ENCODE results near the gene BCAP31.

DNA sequence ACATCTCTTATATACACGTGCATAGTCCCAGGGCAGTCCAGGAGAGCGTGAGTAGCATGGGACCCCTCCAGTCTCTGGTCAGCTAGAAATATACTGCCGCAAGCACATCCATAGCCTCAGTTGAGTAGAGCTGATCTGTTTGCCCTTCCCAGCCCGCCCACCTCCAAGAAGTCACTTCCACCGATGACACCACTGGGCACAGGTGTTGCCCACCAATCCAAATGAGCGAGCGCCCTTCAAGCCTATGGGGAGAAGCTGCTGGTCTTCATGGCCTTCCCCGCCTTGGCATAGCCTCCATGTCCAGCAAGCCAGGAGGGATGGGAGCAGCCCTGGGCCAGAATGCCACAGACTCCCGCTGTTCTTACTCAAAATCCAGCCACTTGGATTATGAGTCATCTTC is 67.0 kb downstream of the BCAP31 start:
- TF ChIP-seq ZNF70 (CRISPR knock-in tag; IDR thresholded peaks at IDR 0.05): no peak
- no peak for TF ChIP-seq ZFP30 (CRISPR knock-in tag; IDR thresholded peaks at IDR 0.05)
- no peak for TF ChIP-seq TOX (CRISPR knock-in tag; IDR thresholded peaks at IDR 0.05; ENCODE audit: borderline replicate concordance)
- TF ChIP-seq ZFP3 (CRISPR knock-in tag; IDR thresholded peaks at IDR 0.05): no peak
- TF ChIP-seq, protein P1, sequence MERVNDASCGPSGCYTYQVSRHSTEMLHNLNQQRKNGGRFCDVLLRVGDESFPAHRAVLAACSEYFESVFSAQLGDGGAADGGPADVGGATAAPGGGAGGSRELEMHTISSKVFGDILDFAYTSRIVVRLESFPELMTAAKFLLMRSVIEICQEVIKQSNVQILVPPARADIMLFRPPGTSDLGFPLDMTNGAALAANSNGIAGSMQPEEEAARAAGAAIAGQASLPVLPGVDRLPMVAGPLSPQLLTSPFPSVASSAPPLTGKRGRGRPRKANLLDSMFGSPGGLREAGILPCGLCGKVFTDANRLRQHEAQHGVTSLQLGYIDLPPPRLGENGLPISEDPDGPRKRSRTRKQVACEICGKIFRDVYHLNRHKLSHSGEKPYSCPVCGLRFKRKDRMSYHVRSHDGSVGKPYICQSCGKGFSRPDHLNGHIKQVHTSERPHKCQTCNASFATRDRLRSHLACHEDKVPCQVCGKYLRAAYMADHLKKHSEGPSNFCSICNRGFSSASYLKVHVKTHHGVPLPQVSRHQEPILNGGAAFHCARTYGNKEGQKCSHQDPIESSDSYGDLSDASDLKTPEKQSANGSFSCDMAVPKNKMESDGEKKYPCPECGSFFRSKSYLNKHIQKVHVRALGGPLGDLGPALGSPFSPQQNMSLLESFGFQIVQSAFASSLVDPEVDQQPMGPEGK (CRISPR knock-in tag; IDR thresholded peaks at IDR 0.05; ENCODE audit: borderline replicate concordance): no peak
- TF ChIP-seq ESRRG (CRISPR knock-in tag; IDR thresholded peaks at IDR 0.05): no peak
- TF ChIP-seq, protein P2, sequence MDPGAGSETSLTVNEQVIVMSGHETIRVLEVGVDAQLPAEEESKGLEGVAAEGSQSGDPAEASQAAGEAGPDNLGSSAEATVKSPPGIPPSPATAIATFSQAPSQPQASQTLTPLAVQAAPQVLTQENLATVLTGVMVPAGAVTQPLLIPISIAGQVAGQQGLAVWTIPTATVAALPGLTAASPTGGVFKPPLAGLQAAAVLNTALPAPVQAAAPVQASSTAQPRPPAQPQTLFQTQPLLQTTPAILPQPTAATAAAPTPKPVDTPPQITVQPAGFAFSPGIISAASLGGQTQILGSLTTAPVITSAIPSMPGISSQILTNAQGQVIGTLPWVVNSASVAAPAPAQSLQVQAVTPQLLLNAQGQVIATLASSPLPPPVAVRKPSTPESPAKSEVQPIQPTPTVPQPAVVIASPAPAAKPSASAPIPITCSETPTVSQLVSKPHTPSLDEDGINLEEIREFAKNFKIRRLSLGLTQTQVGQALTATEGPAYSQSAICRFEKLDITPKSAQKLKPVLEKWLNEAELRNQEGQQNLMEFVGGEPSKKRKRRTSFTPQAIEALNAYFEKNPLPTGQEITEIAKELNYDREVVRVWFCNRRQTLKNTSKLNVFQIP (CRISPR knock-in tag; IDR thresholded peaks at IDR 0.05; ENCODE audit: borderline replicate concordance, low read depth): no peak
- no peak for TF ChIP-seq ISL1 (CRISPR knock-in tag; IDR thresholded peaks at IDR 0.05)
- TF ChIP-seq RARB (CRISPR knock-in tag; IDR thresholded peaks at IDR 0.05): no peak
